ENCODE measurements around the gene CARD9.
"Not testable (repeated sequence)": the region's sequence is repeated elsewhere in the genome, so short reads cannot be mapped to it uniquely, and the experiment has no call there.

The CARD9 gene

GRCh38 chr9:136333045-136333444, 40.4 kb downstream of the CARD9 start:
- DNase-seq: no peak

- no peak for DNase-seq
Observed at GRCh38 chr9:136332482-136332983, 40.9 kb downstream of the CARD9 start.

GRCh38 chr9:136331556-136332481, 41.6 kb downstream of the CARD9 start:
- DNase-seq: no peak

GRCh38 chr9:136331030-136331429, 42.4 kb downstream of the CARD9 start:
- DNase-seq: no peak

GRCh38 chr9:136330406-136330990, 43.0 kb downstream of the CARD9 start:
- DNase-seq: no peak

- DNase-seq: no peak
Observed at GRCh38 chr9:136329636-136330405, 43.6 kb downstream of the CARD9 start.

- no peak for DNase-seq
Observed at GRCh38 chr9:136329211-136329627, 44.2 kb downstream of the CARD9 start.

- no peak for DNase-seq
Observed at GRCh38 chr9:136328622-136329041, 44.8 kb downstream of the CARD9 start.

GRCh38 chr9:136328011-136328621, 45.4 kb downstream of the CARD9 start:
- DNase-seq: no peak

- no peak for DNase-seq
Observed at GRCh38 chr9:136327304-136327974, 46.0 kb downstream of the CARD9 start, which contains the start of gene GPSM1. GPSM1 (plus strand) TSS chr9:136327539; CDS start chr9:136327696, 157 bp downstream.

- no peak for DNase-seq
Observed at GRCh38 chr9:136326761-136327303, 46.6 kb downstream of the CARD9 start.

GRCh38 chr9:136326061-136326760, 47.3 kb downstream of the CARD9 start:
- DNase-seq: peak; percentile 50

- no peak for DNase-seq
Observed at GRCh38 chr9:136325358-136325757, 48.1 kb downstream of the CARD9 start.

- no peak for DNase-seq
Observed at GRCh38 chr9:136324501-136325300, 48.8 kb downstream of the CARD9 start.

- no peak for DNase-seq
Observed at GRCh38 chr9:136323371-136323789, 50.1 kb downstream of the CARD9 start.

- no peak for DNase-seq
Observed at GRCh38 chr9:136322756-136323330, 50.6 kb downstream of the CARD9 start.

- no peak for DNase-seq
Observed at GRCh38 chr9:136321561-136321960, 51.9 kb downstream of the CARD9 start.

GRCh38 chr9:136320972-136321371, 52.5 kb downstream of the CARD9 start:
- not testable (repeated sequence) for DNase-seq

- not testable (repeated sequence) for DNase-seq
Observed at GRCh38 chr9:136319955-136320354, 53.5 kb downstream of the CARD9 start.

GRCh38 chr9:136319244-136319643, 54.2 kb downstream of the CARD9 start:
- not testable (repeated sequence) for DNase-seq

Measured in T1000 (cell line).